Smooth muscle cell (in vitro differentiated cells): ENCODE results near the gene LEAP2. TPM values are rescaled to one million over a fixed set of nuclear protein-coding genes. Genes with fewer than 3 reads are reported as not detected.

Source experiments
- DNase-seq: peaks from one replicate; lab custom pipeline; 2025; ENCODE audit not compliant: unreplicated experiment; lab: John Stamatoyannopoulos, UW
- H2AFZ ChIP-seq: fragments of 200-600 bp; sonication (generic); 2 replicates; pipeline ENCODE4 v1.6.0; 2016; ENCODE audit warnings: antibody characterized with exemption, low read depth, mild to moderate bottlenecking
- H3F3A ChIP-seq: fragments of 200-600 bp; sonication (generic); 2 replicates; pipeline ENCODE4 v1.6.0; 2017; ENCODE audit warnings: antibody characterized with exemption, low read depth
- H3K27ac ChIP-seq: fragments of 200-600 bp; sonication (generic); 2 replicates; pipeline ENCODE4 v1.5.1; 2016; ENCODE audit warnings: low read depth, mild to moderate bottlenecking
- H3K27me3 ChIP-seq: fragments of 200-600 bp; sonication (generic); 2 replicates; pipeline ENCODE4 v1.6.1; 2016; ENCODE audit warnings: low read depth, mild to moderate bottlenecking
- H3K36me3 ChIP-seq: fragments of 200-600 bp; sonication (generic); 2 replicates; pipeline ENCODE4 v1.5.1; 2016; ENCODE audit warnings: low read depth
- H3K4me1 ChIP-seq: fragments of 200-600 bp; sonication (generic); 2 replicates; pipeline ENCODE4 v1.5.1; 2016; ENCODE audit warnings: low read depth
- H3K4me2 ChIP-seq: fragments of 200-600 bp; sonication (generic); 2 replicates; pipeline ENCODE4 v1.6.0; 2016; ENCODE audit warnings: mild to moderate bottlenecking
- H3K4me3 ChIP-seq: fragments of 200-600 bp; sonication (generic); 2 replicates; pipeline ENCODE4 v1.5.1; 2016; ENCODE audit warnings: mild to moderate bottlenecking
- H3K79me2 ChIP-seq: fragments of 200-600 bp; sonication (generic); 2 replicates; pipeline ENCODE4 v1.6.0; 2016; ENCODE audit warnings: low read depth, mild to moderate bottlenecking
- H3K9ac ChIP-seq: fragments of 200-600 bp; sonication (generic); 2 replicates; pipeline ENCODE4 v1.6.0; 2016; ENCODE audit warnings: low read depth
- H3K9me3 ChIP-seq: fragments of 200-600 bp; sonication (generic); replicated peaks from 2 replicates; pipeline ENCODE4 v1.5.1; 2016; ENCODE audit warnings: low read depth
- H4K20me1 ChIP-seq: fragments of 200-600 bp; sonication (generic); 2 replicates; pipeline ENCODE4 v1.6.0; 2016; ENCODE audit warnings: low read depth
- CTCF ChIP-seq: fragments of 200-600 bp; sonication (generic); IDR thresholded peaks from 2 replicates; pipeline ENCODE4 v1.5.1; 2017; ENCODE audit warnings: borderline replicate concordance, mild to moderate bottlenecking, antibody characterized with exemption; ENCODE audit not compliant: insufficient read depth, poor library complexity, severe bottlenecking
- WGBS: methylation state at CpG from one replicate; pipeline ENCODE4 v1.1.7; 2016; ENCODE audit warnings: low lambda C conversion rate; 5-methylcytosine and 5-hydroxymethylcytosine counted together
- polyA plus RNA-seq: library from polyadenylated mRNA; unstranded; fragments of >200 nt; fragmentation: Nextera tagmentation; extraction: Ambion mirVana; gene quantifications from 2 replicates; pipeline ENCODE4 v1.2.1, GENCODE V29; 2016
- total RNA-seq: library from RNA; depleted of rRNA; stranded (reverse); fragments of >200 nt; gene quantifications from 2 replicates; pipeline ENCODE4 v1.2.3, GENCODE V29; 2014

LEAP2 gene
- total and polyA plus RNA-seq, 2 experiments from 2014 or later = 0.27 to 0.55 TPM

GRCh38 chr5:132905938-132906337, 32.5 kb downstream of the LEAP2 start:
- no peak for DNase-seq
- Histone ChIP-seq H3K4me3 (no peak overlapping the region), H3K4me2 (no peak overlapping the region), H3F3A (peaks cover 9% of the 10 kb centered on the region), H3K79me2 (peaks cover 90% of the 10 kb centered on the region), H3K9ac (no peak overlapping the region), H3K27ac (no peak overlapping the region), H4K20me1 (peaks cover 98% of the 10 kb centered on the region), H3K27me3 (no peaks in the 10 kb centered on the region), H3K36me3 (peaks cover 15% of the 10 kb centered on the region), H3K4me1 (no peaks in the 10 kb centered on the region), H3K9me3 (no peaks in the 10 kb centered on the region), H2AFZ (no peak overlapping the region)
- WGBS = 91% methylated on average over 2 of the region's 2 CpGs
- no peak for TF ChIP-seq CTCF

GRCh38 chr5:132907161-132907560, 33.7 kb downstream of the LEAP2 start:
- Histone ChIP-seq H3K4me1 (no peaks in the 10 kb centered on the region), H2AFZ (no peak overlapping the region), H4K20me1 (peaks cover 98% of the 10 kb centered on the region), H3K79me2 (peaks cover 93% of the 10 kb centered on the region), H3F3A (peaks cover 16% of the 10 kb centered on the region), H3K27ac (no peak overlapping the region), H3K4me2 (no peak overlapping the region), H3K4me3 (no peak overlapping the region), H3K27me3 (no peaks in the 10 kb centered on the region), H3K9ac (no peak overlapping the region), H3K36me3 (peaks cover 14% of the 10 kb centered on the region), H3K9me3 (no peaks in the 10 kb centered on the region)
- no peak for DNase-seq
- WGBS = 95% methylated on average over 2 of the region's 2 CpGs
- no peak for TF ChIP-seq CTCF

DNA sequence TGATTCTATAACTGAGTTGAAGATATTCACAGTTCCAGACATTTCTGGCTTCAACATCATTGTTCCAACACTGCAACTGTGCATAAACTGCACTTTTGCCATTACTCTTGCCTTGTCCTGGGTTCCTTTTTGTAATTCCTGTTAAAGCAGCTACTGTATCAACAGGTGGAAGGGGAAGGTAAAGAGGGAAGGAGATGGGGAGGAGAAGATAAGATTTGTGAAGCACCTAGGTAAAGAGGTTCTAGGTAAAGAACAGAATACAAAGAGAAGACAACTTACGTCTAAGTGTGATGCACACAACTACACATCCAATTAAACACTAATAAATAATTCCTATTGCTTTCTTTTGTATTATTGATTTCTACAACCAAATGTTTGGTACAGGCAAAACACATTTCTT, 36.2 kb downstream of the LEAP2 start:
- Histone ChIP-seq H3K79me2 (peaks cover 90% of the 10 kb centered on the region), H3K4me2 (no peak overlapping the region), H3K9ac (no peak overlapping the region), H4K20me1 (peaks cover 98% of the 10 kb centered on the region), H3K36me3 (peaks cover 9% of the 10 kb centered on the region), H3K27me3 (no peaks in the 10 kb centered on the region), H3K27ac (no peak overlapping the region), H3F3A (peaks cover 16% of the 10 kb centered on the region), H3K9me3 (no peaks in the 10 kb centered on the region), H3K4me1 (no peaks in the 10 kb centered on the region), H3K4me3 (no peak overlapping the region), H2AFZ (no peak overlapping the region)
- DNase-seq = no peak
- TF ChIP-seq CTCF = no peak
- 100% methylated on average over 1 of the region's 1 CpG for WGBS

DNA sequence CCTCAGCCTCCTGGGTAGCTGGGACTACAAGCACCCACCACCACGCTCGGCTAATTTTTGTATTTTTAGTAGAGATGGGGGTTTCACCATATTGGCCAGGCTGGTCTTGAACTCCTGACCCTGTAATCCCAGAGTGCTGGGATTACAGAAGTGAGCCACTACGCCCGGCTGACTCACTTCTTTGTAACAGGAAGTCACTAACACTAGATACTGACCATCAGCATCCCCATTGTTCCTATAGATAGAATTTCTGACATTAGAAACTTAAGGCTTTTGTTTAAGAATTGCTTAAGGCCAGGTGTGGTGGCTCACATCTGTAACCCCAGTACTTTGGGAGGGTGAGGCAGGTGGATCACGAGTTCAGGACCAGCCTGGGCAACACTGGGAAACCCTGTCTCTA, 42.2 kb downstream of the LEAP2 start:
- H3K27me3 ChIP-seq = no peaks in the 10 kb centered on the region
- no peak overlapping the region for H3K4me2 ChIP-seq
- H2AFZ ChIP-seq = no peak overlapping the region
- H3K9me3 ChIP-seq = no peaks in the 10 kb centered on the region
- no peak for DNase-seq
- no peak overlapping the region for H3K9ac ChIP-seq
- 91% methylated on average over 5 of the region's 5 CpGs for WGBS
- H3K36me3 ChIP-seq = peaks cover 13% of the 10 kb centered on the region
- H3K4me1 ChIP-seq = no peaks in the 10 kb centered on the region
- no peak overlapping the region for H3K4me3 ChIP-seq
- H3K79me2 ChIP-seq = peaks cover 95% of the 10 kb centered on the region
- H4K20me1 ChIP-seq = peaks cover 100% of the 10 kb centered on the region
- peak overlapping the region; percentile 35 for H3K27ac ChIP-seq
- peaks cover 11% of the 10 kb centered on the region for H3F3A ChIP-seq
- no peak for TF ChIP-seq CTCF
